Amniotic stem cell (primary cell): Measurements from ENCODE around the gene FPGS.
"Not testable (repeated sequence)": the region's sequence is repeated elsewhere in the genome, so short reads cannot be mapped to it uniquely, and the experiment has no call there.

Source experiments
- DNase-seq: peaks from one replicate; lab custom pipeline; 2025; lab: John Stamatoyannopoulos, UW

FPGS gene

DNA sequence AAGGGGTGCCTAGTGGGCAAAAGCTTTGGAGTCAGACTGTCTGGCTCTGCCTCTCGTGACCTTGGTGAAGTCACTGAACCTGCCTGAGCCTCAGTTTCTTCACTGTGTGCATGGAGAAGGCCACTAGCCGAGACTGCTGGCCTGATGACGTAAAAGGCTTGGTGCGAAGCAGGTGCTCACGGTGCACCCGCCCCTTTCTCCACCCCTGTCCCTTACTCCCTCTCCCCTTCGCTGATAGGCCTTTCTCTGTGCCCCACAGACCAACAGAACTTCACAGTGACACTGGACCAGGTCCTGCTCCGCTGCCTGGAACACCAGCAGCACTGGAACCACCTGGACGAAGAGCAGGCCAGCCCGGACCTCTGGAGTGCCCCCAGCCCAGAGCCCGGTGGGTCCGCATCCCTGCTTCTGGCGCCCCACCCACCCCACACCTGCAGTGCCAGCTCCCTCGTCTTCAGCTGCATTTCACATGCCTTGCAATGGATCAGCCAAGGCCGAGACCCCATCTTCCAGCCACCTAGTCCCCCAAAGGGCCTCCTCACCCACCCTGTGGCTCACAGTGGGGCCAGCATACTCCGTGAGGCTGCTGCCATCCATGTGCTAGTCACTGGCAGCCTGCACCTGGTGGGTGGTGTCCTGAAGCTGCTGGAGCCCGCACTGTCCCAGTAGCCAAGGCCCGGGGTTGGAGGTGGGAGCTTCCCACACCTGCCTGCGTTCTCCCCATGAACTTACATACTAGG, 10.4 kb downstream of the FPGS start:
- no peak for DNase-seq

DNA sequence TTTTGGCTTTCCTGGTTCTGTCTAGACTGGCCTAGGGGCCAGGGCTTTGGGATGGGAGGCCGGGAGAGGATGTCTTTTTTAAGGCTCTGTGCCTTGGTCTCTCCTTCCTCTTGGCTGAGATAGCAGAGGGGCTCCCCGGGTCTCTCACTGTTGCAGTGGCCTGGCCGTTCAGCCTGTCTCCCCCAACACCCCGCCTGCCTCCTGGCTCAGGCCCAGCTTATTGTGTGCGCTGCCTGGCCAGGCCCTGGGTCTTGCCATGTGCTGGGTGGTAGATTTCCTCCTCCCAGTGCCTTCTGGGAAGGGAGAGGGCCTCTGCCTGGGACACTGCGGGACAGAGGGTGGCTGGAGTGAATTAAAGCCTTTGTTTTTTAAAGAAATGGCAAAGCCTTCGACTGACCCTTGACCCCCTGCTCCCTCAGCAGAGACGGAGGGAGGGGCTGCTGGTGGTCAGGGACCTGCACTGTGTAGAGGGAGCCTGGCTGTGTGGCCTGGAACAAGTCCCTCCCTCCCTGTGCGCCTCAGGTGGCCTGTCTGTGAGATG, 11.1 kb downstream of the FPGS start:
- DNase-seq = no peak

DNA sequence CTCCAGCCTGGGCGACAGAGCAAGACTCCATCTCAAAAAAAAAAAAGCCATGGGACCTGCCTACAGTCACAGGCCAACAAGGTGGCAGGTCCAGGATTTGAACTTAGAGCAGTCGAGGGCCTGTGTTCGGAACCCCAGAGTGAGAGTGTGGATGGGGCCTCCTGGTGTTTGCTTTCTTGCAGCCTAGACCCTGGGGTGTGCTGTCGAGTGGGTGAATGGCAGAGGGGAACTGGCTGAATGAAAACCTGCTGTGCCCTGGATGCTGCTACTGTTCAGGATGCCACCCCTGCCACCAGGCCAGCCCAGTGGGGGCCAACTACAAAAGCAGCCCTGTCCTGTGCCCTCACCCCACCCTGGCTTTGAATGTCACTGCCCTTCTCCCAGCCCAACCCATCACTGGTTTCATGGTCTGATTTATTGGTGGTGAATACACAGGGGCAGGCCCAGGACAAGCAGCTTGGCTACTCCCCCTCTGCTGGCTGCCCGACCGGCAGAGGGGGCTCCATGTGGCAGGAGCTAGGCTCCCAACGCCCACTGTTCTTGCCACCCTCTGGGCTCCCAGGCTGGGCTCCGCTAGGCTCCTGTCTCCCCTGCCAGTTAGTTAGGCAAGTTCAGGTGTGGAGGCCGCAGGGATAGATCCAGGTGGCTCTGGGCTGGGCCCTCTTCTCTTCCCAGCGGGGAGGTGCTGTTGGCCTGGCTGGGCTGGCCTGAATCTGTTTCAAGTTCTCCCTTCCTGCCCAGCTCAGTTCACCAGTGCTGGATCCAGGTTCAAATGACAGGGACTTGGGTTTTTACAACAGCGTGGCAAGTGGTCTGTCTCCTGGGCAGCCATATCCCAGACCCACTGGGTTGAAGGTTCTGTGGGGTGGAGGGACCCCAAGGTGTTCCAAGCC, 12.2 kb downstream of the FPGS start:
- DNase-seq = no peak

DNA sequence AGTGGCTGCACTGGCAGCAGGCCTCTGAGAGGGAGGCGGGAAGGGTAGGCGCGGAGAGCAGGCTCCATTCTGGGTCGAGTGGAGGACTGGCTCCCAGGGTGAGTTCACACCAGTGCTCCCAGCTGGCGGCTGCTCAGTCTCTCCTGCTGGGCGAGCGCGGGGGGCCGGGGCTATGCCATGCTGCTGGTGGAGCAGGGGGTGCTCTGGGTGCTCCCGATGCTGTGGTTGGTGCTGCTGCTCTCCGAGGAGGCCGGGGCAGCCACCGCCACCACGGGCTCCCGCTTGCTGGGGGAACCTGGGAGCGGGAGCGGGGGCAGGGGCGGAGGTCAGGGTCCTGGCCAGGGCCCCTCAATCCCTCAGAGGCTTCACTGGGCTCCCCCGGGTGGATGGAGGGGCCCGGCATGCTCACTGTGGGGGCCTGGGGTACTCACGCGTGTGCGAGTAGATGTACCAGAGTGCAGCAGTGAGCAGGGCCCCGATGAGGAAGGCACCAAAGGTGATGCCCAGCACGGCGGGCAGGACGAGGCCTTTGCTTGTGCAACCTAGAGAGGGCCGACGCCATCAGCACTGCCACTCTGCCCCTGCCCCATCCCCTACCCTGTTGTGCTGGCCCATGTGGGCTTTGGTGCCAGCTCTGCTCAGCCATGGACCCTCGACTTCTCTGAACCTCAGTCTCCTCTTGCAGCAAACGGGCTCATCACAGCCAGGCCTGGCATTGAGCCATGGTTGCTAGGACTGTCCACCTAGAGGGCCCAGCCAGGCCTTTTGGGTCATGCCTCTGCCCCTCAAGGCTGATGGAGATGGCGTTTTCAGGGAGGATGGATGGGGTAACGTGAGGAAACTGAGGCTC, 13.1 kb downstream of the FPGS start:
- no peak for DNase-seq

DNA sequence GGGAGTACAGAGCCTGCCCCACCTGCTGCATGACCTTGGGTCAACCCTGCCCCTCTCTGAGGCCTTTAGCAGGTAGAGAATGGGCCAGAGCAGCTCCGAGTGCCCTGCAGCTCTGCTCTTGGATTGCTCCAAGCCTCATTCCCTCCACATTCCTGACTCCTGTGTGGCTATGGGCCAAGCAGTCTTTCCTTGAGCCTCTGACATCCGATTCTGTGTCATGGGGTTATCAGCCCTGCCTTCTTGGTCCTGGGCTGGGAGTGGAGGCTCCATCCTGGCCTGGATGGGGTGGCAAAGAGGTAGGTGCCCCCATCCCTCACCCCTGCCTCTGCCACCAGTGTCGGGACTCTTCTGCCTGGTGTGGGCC, 13.7 kb downstream of the FPGS start:
- no peak for DNase-seq

DNA sequence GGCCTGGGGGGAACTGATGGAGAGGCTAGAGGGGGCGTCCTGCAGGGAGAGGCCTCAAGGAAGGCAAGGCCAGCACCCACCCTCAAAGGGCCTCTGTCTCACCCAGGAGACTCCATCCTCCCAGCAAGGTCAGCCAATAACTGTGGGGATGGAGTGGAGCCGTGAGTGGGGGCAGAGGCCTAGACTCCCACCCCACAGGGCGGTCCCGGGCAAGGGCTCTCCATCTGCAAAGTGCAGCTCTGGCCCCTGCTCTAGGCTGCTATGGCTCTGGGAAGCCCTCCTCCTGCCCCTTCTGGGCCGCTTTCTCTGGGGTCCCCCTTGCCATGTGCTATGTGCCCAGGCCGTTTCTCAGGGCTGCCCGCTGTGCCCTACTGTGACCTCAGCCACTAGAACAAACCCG, 14.0 kb downstream of the FPGS start:
- DNase-seq = no peak

DNA sequence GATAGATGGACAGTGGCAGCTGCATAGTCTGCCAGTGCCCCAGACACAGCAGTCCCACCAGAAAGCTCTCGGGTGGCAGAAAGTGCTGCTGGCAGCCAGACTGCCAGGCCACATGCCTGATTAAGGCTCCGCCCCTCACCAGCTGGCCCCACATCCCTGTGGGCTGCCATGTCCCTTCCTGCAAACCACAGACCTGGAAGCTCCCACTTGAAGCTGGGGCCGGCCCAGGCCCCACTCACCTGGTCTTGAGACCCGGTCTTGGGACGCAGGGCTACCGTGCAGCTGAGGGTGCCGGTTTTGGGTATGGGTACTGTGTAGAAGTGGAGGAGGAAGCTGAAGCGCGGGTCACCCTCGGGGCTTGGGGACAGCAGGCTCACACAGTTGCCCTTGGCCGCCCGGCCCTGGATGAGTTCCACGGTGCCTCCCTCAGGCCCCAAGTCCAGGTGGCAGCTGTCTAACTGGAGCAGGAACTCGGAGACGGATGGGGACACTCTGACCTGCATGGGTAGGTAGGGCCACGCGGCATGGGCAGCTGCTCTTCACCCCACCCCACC, 15.3 kb downstream of the FPGS start:
- no peak for DNase-seq

DNA sequence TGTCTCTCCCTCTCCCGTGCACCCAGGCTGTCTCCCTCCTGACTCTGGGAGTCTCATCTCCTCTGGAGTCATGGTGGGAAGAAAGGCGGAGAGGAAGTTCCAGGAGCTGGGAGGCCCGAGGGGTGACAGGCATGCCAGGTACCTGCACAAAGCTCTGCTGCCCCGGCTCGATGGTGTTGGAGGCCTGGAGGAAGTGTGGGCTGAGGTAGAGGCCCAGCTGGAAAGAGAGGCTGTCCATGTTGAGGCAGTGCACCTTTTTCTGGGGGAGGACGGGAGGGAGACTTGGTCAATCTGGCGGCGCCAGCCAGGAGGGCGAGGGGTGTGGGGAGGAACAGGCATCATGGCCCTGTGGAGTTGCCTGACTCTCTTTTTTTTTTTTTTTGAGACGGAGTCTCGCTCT, 15.9 kb downstream of the FPGS start:
- DNase-seq = no peak

DNA sequence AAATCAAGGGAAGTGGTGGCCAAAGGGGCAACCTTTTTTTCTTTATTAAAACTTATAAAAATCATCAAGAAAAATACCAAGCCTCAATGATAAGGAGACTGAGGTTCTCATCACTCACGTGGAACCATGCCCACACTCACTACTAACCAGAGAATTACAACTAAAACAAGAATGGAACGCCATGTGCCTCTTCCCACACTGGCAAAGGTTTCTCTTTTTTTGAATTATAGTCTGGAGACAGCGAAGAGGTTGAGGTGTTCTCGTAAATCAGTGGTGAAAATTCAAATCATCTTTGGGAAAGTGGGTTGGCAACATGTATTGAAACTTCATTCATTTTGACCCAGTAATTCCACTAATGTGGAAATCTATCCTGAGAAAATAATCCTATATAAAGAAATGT, 19.4 kb downstream of the FPGS start:
- DNase-seq = no peak

DNA sequence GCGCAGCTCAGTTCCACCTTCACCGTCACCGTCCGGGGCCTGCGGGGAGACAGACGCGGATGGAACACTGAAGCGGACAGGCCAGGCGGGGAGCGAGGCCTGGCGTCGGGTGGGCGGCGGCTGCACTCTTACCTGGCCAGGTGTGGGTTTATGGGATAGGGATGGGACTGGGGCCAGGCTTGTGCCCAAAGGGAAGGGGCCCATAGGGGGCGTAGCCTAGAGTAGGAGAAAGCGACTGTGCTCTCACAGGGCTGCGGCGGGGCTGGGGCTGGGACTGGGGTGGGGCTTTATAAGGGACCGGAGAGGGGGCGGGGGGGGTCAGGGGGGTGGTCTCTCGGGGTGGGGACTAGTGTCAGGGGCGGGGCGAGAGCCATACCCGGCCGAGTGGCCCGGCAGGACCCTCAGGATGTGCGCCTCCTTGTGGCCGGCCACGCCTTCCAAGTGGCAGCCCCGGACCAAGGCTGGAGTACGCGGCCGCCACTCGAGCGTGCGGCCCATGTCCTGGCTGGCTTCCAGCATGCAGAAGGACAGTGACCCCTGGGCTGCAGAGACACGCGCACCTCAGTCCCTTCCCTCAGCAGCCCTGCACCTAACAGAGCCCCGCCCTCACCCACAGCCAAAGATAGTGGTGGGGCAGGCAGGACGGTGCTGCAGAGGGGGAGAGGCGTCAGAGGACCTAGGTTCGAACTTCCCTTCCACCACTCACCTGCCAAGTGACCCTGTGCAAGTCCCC, 22.8 kb downstream of the FPGS start:
- no peak for DNase-seq

DNA sequence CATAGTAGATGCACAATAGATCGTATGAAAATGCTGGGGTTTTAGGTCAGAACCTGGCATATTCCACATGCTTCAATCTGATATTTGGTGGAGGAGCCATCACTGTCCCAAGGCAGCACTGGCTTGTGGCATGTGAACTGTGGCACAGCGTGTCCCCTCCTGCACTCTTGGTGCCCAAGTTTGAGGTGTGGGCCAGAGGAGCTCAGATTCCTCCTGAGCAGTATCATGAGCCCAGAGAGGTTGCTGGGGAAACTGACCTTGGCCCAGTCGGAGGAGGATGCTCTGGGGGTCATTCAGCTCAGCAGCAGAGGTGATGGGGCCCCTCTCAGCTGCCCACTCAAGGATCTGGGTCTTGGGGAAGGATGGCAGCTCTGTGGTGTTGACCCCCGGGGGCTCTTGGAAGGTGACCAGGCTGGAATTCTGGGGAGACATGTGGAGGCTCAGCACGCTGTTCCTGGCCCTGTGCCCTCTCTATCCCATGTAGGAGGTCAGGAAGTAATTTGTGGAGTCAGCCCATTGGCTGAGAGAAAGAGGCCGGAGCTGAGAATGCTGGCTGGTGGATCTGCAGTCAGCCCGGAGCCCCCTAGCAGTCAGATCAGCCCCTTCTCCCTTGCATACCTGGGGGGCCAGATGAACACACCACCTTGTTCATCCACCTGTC, 23.7 kb downstream of the FPGS start:
- no peak for DNase-seq

DNA sequence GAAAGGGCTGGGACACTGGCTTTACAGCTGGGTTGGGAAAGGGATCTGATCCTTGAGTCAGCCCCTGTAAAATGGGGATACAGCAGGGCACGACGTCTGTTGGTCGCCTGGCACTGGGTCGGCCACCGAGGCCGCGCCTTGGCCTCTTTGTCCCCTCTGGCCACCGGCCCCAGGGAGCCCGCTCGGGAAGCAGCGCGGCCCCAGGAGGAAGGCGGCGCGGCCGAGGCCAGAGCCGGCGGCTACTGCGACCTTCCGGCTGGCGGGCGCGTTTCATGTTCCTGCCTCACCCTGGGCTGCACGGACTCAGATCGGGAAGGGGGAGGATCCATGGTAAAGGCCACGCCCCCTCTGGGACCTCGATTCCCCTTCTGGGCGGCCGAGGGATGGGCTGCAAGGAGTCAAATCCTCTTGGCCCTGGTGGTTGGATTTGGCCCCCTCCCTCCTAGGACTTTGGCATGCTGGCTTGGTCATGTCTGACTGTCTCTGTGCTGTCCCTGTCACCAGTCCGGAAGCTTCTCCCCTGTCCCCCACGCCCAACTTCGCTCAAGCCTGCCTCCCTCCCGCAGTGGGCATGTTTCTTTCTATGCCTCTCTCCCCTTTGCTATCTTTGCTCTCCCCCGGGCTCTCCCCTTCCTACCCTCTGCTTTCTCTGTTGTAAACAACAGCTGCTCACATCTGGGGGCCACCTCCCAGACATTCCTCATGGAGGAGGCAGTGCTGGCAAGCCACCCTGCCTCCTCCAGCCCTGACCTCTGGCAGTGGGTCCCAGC, 25.8 kb downstream of the FPGS start:
- no peak for DNase-seq

DNA sequence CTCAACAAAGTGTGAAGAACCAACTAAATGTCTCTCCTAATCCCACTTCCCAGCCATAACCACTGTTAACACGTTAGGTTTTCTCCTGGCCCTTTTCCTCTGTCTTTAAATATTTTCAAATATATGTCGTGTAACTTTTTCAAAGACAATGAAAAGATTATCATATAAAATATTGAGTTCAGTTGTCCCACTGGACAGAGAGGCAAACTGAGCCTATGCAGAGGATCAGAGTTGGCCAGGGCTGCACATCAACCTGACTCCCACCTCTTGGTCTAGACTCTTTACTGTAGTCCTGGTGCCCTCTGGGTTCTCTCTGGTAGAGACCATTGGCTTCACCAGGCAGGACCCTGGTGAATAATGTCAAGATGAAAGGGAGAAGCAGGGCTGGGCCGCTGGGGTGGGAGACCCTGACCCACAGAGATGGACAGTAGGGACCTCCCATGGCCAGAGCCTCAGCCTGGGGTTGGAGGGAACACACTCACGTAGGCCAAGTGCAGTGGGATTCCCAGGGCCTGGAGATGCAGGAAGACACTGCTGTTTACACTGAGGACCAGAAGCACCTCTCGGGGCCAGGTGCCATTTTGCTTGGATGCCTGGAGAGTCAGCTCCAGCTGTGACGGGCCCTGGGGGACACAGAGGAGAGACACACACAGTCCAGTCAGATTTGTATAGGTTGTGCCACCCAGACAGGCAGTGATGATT, 26.7 kb downstream of the FPGS start:
- no peak for DNase-seq

DNA sequence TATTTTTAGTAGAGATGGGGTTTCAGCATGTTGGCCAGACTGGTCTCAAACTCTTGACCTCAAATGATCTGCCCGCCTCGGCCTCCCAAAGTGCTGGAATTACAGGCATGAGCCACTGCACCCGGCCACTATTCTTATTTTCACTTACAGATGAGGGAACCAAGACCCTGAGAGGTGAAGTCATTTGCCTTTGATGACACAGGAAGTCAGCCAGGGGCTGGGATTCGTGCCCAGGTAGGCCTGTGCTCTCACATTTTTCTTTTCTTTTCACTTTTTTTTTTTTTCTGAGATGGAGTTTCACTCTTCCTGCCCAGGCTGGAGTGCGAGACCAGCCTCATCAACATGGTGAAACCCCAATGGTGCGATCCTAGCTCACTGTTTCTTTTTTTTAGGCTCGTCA, 29.6 kb downstream of the FPGS start:
- no peak for DNase-seq

DNA sequence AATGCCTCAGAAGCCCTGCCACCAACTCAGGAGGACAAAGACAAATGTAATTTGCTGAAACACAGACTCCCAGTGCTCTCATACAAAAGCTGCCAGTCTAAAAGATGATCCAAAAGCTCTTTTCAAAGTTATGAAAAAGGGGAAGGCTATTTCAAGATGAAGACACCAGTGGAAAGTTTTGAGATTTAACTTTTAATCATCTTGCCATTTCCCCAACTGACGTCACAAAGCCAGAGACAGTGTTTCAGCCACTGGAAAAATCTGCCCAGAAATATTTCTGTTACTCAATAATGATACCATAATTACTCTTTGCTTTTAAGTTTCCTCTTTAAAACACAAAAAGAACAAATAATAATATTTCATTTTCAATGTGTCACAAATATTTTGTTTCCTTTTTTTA, 30.9 kb downstream of the FPGS start:
- DNase-seq = no peak

DNA sequence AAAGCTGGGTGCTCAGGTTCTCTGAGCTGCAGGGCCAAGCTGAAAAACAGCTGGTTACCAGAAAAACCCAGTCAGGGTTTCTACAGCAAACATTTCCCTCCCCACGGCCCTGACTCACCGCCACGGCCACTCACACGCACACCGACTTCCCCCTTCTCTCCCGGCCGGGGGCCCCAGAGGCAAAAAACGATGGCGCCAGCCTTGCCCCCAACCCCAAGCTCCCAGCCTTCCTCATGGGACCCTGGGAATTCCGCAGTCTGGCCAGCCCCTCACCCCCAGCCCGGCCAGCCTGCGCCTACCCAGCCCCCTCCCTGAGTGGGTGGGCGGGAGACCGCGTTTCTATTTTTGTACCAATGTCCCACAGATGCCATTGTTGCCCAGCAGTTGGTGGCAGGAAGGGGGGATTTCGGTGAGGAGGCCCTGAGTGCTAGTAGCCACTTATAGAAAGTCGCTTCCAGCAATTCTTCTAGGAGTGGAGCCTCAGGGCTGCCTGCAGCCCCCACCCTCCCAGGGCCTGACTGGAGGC, 33.4 kb downstream of the FPGS start:
- peak; percentile 57 for DNase-seq

DNA sequence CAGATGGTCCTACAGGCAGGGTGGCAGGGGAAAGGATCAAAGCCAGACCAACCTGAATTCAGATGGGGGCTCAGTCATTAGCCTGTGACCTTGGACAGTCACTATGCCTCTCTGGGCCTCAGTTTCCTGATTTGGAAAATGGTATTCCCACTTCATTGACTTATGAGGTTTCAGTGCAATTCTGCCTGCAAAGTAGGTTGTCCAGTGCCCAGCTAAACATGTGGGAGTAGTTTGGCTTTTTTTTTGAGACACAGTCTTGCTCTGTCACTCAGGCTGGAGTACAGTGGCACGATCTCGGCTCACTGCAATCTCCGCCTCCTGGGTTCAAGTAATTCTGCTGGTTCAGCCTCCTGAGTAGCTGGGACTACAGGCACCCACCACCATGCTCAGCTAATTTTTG, 33.9 kb downstream of the FPGS start:
- not testable (repeated sequence) for DNase-seq

DNA sequence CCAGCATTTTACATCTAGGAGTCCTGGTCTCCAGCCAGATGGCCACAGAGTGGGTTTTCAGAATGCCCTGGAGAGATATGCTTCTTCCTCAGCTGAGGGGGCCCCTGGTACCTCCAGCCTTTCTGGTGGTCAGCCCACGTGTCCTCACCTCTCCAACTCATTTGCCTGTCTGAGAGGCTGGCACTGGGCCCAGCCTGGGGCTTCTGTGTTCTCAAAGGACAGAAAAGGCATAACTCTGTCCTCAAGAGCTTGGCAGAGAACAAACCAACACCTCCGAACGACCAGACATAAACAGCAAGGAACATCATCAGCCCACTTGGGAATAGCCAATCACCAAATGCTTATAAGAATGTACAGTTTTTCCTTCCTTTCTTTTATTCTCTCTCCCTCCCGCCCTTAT, 34.7 kb downstream of the FPGS start:
- DNase-seq = no peak
